ENCODE data around the gene PLEKHH2. TPM values are rescaled to one million over a fixed set of nuclear protein-coding genes. Genes with fewer than 3 reads are reported as not detected.
A peak's percentile ranks its signal among the peaks of the same experiment; 100 is the strongest.
"Not testable (repeated sequence)": the region's sequence is repeated elsewhere in the genome, so short reads cannot be mapped to it uniquely, and the experiment has no call there.

PLEKHH2 gene
- total RNA-seq (2014; rRNA removed; shearing (Covaris generic)): 5.4 and 7.1 TPM in 2 replicates

- H3K27me3 ChIP-seq: no peaks in the 10 kb centered on the region
- H3K9me3 ChIP-seq (replicated peaks): 0 out of 2 replicates have a peak, but pooled peaks cover 4% of the 10 kb centered on the region
- H3K27ac ChIP-seq: no peak within 1 kb of the TSS
- no peaks in the 10 kb centered on the region for H3K36me3 ChIP-seq
- peak; percentile 95 to 97 for DNase-seq
- H3K4me1 ChIP-seq: peaks cover 11% of the 10 kb centered on the region; the same call in 1 of the 2 replicates
- H3K4me3 ChIP-seq: peak within 1 kb of the TSS; percentile 88
These were observed at the start of gene PLEKHH2 for GRCh38 chr2:43637030-43637803. Gene PLEKHH2 (plus strand): TSS chr2:43637260. CDS start chr2:43644674, 7,414 bp downstream.

- peaks cover 28% of the 10 kb centered on the region for H3K36me3 ChIP-seq
- no peaks in the 10 kb centered on the region for H3K27me3 ChIP-seq
- H3K9me3 ChIP-seq (replicated peaks): no peaks in the 10 kb centered on the region
- peaks cover 4% of the 10 kb centered on the region; the same call in 1 of the 2 replicates for H3K4me1 ChIP-seq
- H3K4me3 ChIP-seq: no peak overlapping the region
- no peak overlapping the region for H3K27ac ChIP-seq
- DNase-seq: no peak
These were observed 44.6 kb upstream of the PLEKHH2 start for GRCh38 chr2:43592443-43592842.

- Histone ChIP-seq H3K27me3 (no peaks in the 10 kb centered on the region), H3K4me3 (no peak overlapping the region), H3K27ac (no peak overlapping the region), H3K9me3 (replicated peaks) (no peaks in the 10 kb centered on the region), H3K36me3 (peaks cover 22% of the 10 kb centered on the region), H3K4me1 (peaks cover 4% of the 10 kb centered on the region; the same call in 1 of the 2 replicates)
- no peak for DNase-seq
These were observed 43.8 kb upstream of the PLEKHH2 start for GRCh38 chr2:43593254-43593653.

GRCh38 chr2:43594875-43595274, 42.2 kb upstream of the PLEKHH2 start:
- Histone ChIP-seq H3K27ac (no peak overlapping the region), H3K9me3 (replicated peaks) (no peaks in the 10 kb centered on the region), H3K4me3 (peak overlapping the region; percentile 79), H3K4me1 (peaks cover 4% of the 10 kb centered on the region; the same call in 1 of the 2 replicates), H3K27me3 (no peaks in the 10 kb centered on the region), H3K36me3 (peaks cover 12% of the 10 kb centered on the region)
- DNase-seq: no peak

- H3K4me1 ChIP-seq: peaks cover 4% of the 10 kb centered on the region; the same call in 1 of the 2 replicates
- H3K4me3 ChIP-seq: peak within 1 kb of the TSS; percentile 79
- peak; percentile 100 for DNase-seq
- H3K36me3 ChIP-seq: peaks cover 5% of the 10 kb centered on the region
- no peaks in the 10 kb centered on the region for H3K9me3 ChIP-seq (replicated peaks)
- H3K27ac ChIP-seq: peak within 1 kb of the TSS; percentile 75
- no peaks in the 10 kb centered on the region for H3K27me3 ChIP-seq
These were observed 41.3 kb upstream of the PLEKHH2 start, which contains the start of gene THADA for GRCh38 chr2:43595603-43596412. Gene THADA (minus strand): TSS chr2:43596038. CDS start chr2:43592392, 3,646 bp downstream.

GRCh38 chr2:43600596-43600995, 36.5 kb upstream of the PLEKHH2 start:
- DNase-seq; H3K27ac ChIP-seq; H3K27me3 ChIP-seq; H3K9me3 ChIP-seq (replicated peaks); H3K4me1 ChIP-seq; H3K4me3 ChIP-seq; H3K36me3 ChIP-seq: not testable (repeated sequence)

GRCh38 chr2:43604674-43605073, 32.4 kb upstream of the PLEKHH2 start:
- no peak for DNase-seq
- H3K27ac ChIP-seq: no peak overlapping the region
- H3K27me3 ChIP-seq: no peaks in the 10 kb centered on the region
- peaks cover 6% of the 10 kb centered on the region; the same call in 1 of the 2 replicates for H3K4me1 ChIP-seq
- no peaks in the 10 kb centered on the region for H3K36me3 ChIP-seq
- H3K4me3 ChIP-seq: no peak overlapping the region
- no peaks in the 10 kb centered on the region for H3K9me3 ChIP-seq (replicated peaks)

- no peak overlapping the region for H3K27ac ChIP-seq
- H3K27me3 ChIP-seq: no peaks in the 10 kb centered on the region
- H3K9me3 ChIP-seq (replicated peaks): no peaks in the 10 kb centered on the region
- no peaks in the 10 kb centered on the region for H3K36me3 ChIP-seq
- H3K4me1 ChIP-seq: peaks cover 6% of the 10 kb centered on the region; the same call in 1 of the 2 replicates
- H3K4me3 ChIP-seq: no peak overlapping the region
- DNase-seq: peak; percentile 51 to 70
These were observed 31.9 kb upstream of the PLEKHH2 start for GRCh38 chr2:43605079-43605655.

GRCh38 chr2:43605851-43606250, 31.2 kb upstream of the PLEKHH2 start:
- no peaks in the 10 kb centered on the region for H3K27me3 ChIP-seq
- H3K9me3 ChIP-seq (replicated peaks): no peaks in the 10 kb centered on the region
- peak; percentile 55 to 82 for DNase-seq
- H3K27ac ChIP-seq: no peak overlapping the region
- no peak overlapping the region for H3K4me3 ChIP-seq
- H3K4me1 ChIP-seq: peaks cover 6% of the 10 kb centered on the region; the same call in 1 of the 2 replicates
- no peaks in the 10 kb centered on the region for H3K36me3 ChIP-seq

GRCh38 chr2:43609290-43609918, 27.7 kb upstream of the PLEKHH2 start:
- H3K27me3 ChIP-seq: no peaks in the 10 kb centered on the region
- peaks cover 11% of the 10 kb centered on the region; the same call in 1 of the 2 replicates for H3K4me1 ChIP-seq
- H3K9me3 ChIP-seq (replicated peaks): no peaks in the 10 kb centered on the region
- H3K36me3 ChIP-seq: no peaks in the 10 kb centered on the region
- no peak overlapping the region for H3K27ac ChIP-seq
- DNase-seq: peak; percentile 52 to 87
- H3K4me3 ChIP-seq: no peak overlapping the region

GRCh38 chr2:43610361-43610760, 26.7 kb upstream of the PLEKHH2 start:
- Histone ChIP-seq H3K36me3 (no peaks in the 10 kb centered on the region), H3K4me3 (no peak overlapping the region), H3K4me1 (peaks cover 11% of the 10 kb centered on the region; the same call in 1 of the 2 replicates)

GRCh38 chr2:43611987-43612894, 24.8 kb upstream of the PLEKHH2 start:
- peak; percentile 73 to 91 for DNase-seq
- Histone ChIP-seq H3K4me3 (no peak overlapping the region), H3K36me3 (no peaks in the 10 kb centered on the region), H3K4me1 (peaks cover 5% of the 10 kb centered on the region; the same call in 1 of the 2 replicates), H3K27me3 (no peaks in the 10 kb centered on the region), H3K9me3 (replicated peaks) (no peaks in the 10 kb centered on the region), H3K27ac (no peak overlapping the region)

More at GRCh38 chr2:43610361-43610760, 26.7 kb upstream of the PLEKHH2 start:
- no peak for DNase-seq
- Histone ChIP-seq H3K27me3 (no peaks in the 10 kb centered on the region), H3K27ac (no peak overlapping the region), H3K9me3 (replicated peaks) (no peaks in the 10 kb centered on the region)

GRCh38 chr2:43612944-43613343, 24.1 kb upstream of the PLEKHH2 start:
- Histone ChIP-seq H3K4me1 (peaks cover 5% of the 10 kb centered on the region; the same call in 1 of the 2 replicates), H3K27me3 (no peaks in the 10 kb centered on the region), H3K4me3 (no peak overlapping the region), H3K27ac (no peak overlapping the region), H3K36me3 (no peaks in the 10 kb centered on the region), H3K9me3 (replicated peaks) (no peaks in the 10 kb centered on the region)
- no peak for DNase-seq
